ENCODE measurements around the gene NAGLU. TPM values are rescaled to one million over a fixed set of nuclear protein-coding genes. Genes with fewer than 3 reads are reported as not detected.

NAGLU gene
- total and polyA plus RNA-seq, 2 experiments from 2014 or later, result 39.4 to 68.1 TPM

- H3K9me3 ChIP-seq (ENCODE audit: low read depth), result no peaks in the 10 kb centered on the region
- 86 to 87% methylated on average over 14 of the region's 14 CpGs for WGBS, 2 experiments (ENCODE audit: low coverage in 1 of 2, low lambda C conversion rate in 2 of 2, missing lambda C conversion rate in 2 of 2)
- H3K79me2 ChIP-seq (ENCODE audit: insufficient read depth), result peaks cover 77% of the 10 kb centered on the region
- H3K27me3 ChIP-seq (replicated peaks; ENCODE audit: insufficient read depth), result no peaks in the 10 kb centered on the region
- TF ChIP-seq EZH2phosphoT487 (IDR thresholded peaks at IDR 0.05; ENCODE audit: insufficient read depth, low read depth) (no peak), EZH2 (IDR thresholded peaks at IDR 0.05; ENCODE audit: insufficient read depth, poor library complexity, severe bottlenecking) (no peak)
- H3F3A ChIP-seq (ENCODE audit: insufficient read depth), result peaks cover 20% of the 10 kb centered on the region; the same call in 1 of the 2 replicates
- H3K9ac ChIP-seq, result no peak overlapping the region
- no peaks in the 10 kb centered on the region for H4K20me1 ChIP-seq (ENCODE audit: insufficient read depth)
- no peak overlapping the region for H3K27ac ChIP-seq
- H3K4me2 ChIP-seq (ENCODE audit: unreplicated experiment), result peak overlapping the region; percentile 25
- no peaks in the 10 kb centered on the region for H3K9me2 ChIP-seq (ENCODE audit: insufficient read depth)
- H3K36me3 ChIP-seq (ENCODE audit: low read depth), result peaks cover 37% of the 10 kb centered on the region
- no peak overlapping the region for H2AFZ ChIP-seq
- H3K4me3 ChIP-seq, result no peak overlapping the region
- 0 out of 2 replicates have a peak, but pooled peaks cover 7% of the 10 kb centered on the region for H3K4me1 ChIP-seq (ENCODE audit: insufficient read depth)
- no peak for DNase-seq
- in situ Hi-C loops (cut with MboI), result no loop called here
These were observed 32.5 kb downstream of the NAGLU start for GRCh38 chr17:42568341-42569111.

GRCh38 chr17:42571435-42572225, 35.6 kb downstream of the NAGLU start:
- H3K9ac ChIP-seq, result no peak overlapping the region; the same call in 1 of the 2 replicates
- H3K4me1 ChIP-seq (ENCODE audit: insufficient read depth), result 0 out of 2 replicates have a peak, but pooled peaks cover 5% of the 10 kb centered on the region
- no peak for TF ChIP-seq EZH2 (IDR thresholded peaks at IDR 0.05; ENCODE audit: insufficient read depth, poor library complexity, severe bottlenecking)
- no peak for TF ChIP-seq EZH2phosphoT487 (IDR thresholded peaks at IDR 0.05; ENCODE audit: insufficient read depth, low read depth)
- H3K4me2 ChIP-seq (ENCODE audit: unreplicated experiment), result no peak overlapping the region
- peaks cover 43% of the 10 kb centered on the region for H3F3A ChIP-seq (ENCODE audit: insufficient read depth)
- H2AFZ ChIP-seq, result no peak overlapping the region
- no peaks in the 10 kb centered on the region for H3K9me2 ChIP-seq (ENCODE audit: insufficient read depth)
- DNase-seq, result no peak
- H3K27me3 ChIP-seq (replicated peaks; ENCODE audit: insufficient read depth), result no peaks in the 10 kb centered on the region
- H3K9me3 ChIP-seq (ENCODE audit: low read depth), result no peaks in the 10 kb centered on the region
- H3K4me3 ChIP-seq, result no peak overlapping the region
- no peak overlapping the region for H3K27ac ChIP-seq
- peaks cover 87% of the 10 kb centered on the region for H3K79me2 ChIP-seq (ENCODE audit: insufficient read depth)
- H3K36me3 ChIP-seq (ENCODE audit: low read depth), result peaks cover 35% of the 10 kb centered on the region
- in situ Hi-C loops (cut with MboI), result no loop called here
- 81 to 83% methylated on average over 12 of the region's 12 CpGs for WGBS, 2 experiments (ENCODE audit: low coverage in 1 of 2, low lambda C conversion rate in 2 of 2, missing lambda C conversion rate in 2 of 2)
- H4K20me1 ChIP-seq (ENCODE audit: insufficient read depth), result no peaks in the 10 kb centered on the region

GRCh38 chr17:42573095-42573494, 37.1 kb downstream of the NAGLU start:
- WGBS, 2 experiments (ENCODE audit: low coverage in 1 of 2, low lambda C conversion rate in 2 of 2, missing lambda C conversion rate in 2 of 2), result 96 to 98% methylated on average over 4 of the region's 4 CpGs
- peaks cover 83% of the 10 kb centered on the region for H3K79me2 ChIP-seq (ENCODE audit: insufficient read depth)
- no peak overlapping the region for H3K9ac ChIP-seq
- peaks cover 35% of the 10 kb centered on the region for H3K36me3 ChIP-seq (ENCODE audit: low read depth)
- H4K20me1 ChIP-seq (ENCODE audit: insufficient read depth), result no peaks in the 10 kb centered on the region
- no peak overlapping the region for H3K4me2 ChIP-seq (ENCODE audit: unreplicated experiment)
- H3K9me3 ChIP-seq (ENCODE audit: low read depth), result no peaks in the 10 kb centered on the region
- no peaks in the 10 kb centered on the region for H3K27me3 ChIP-seq (replicated peaks; ENCODE audit: insufficient read depth)
- no peak overlapping the region for H3K4me3 ChIP-seq
- no peak overlapping the region for H3K27ac ChIP-seq
- no peak overlapping the region for H2AFZ ChIP-seq
- H3K9me2 ChIP-seq (ENCODE audit: insufficient read depth), result no peaks in the 10 kb centered on the region
- TF ChIP-seq EZH2phosphoT487 (IDR thresholded peaks at IDR 0.05; ENCODE audit: insufficient read depth, low read depth) (no peak), EZH2 (IDR thresholded peaks at IDR 0.05; ENCODE audit: insufficient read depth, poor library complexity, severe bottlenecking) (no peak)
- H3K4me1 ChIP-seq (ENCODE audit: insufficient read depth), result peaks cover 9% of the 10 kb centered on the region; the same call in 1 of the 2 replicates
- in situ Hi-C loops (cut with MboI), result no loop called here
- H3F3A ChIP-seq (ENCODE audit: insufficient read depth), result peaks cover 46% of the 10 kb centered on the region
- no peak for DNase-seq

GRCh38 chr17:42574463-42574862, 38.4 kb downstream of the NAGLU start:
- Histone ChIP-seq H3F3A (ENCODE audit: insufficient read depth) (peaks cover 58% of the 10 kb centered on the region), H3K4me2 (ENCODE audit: unreplicated experiment) (no peak overlapping the region), H3K9me3 (ENCODE audit: low read depth) (no peaks in the 10 kb centered on the region), H4K20me1 (ENCODE audit: insufficient read depth) (no peaks in the 10 kb centered on the region), H3K4me1 (ENCODE audit: insufficient read depth) (peaks cover 14% of the 10 kb centered on the region; the same call in 1 of the 2 replicates), H3K36me3 (ENCODE audit: low read depth) (peaks cover 35% of the 10 kb centered on the region), H3K27ac (no peak overlapping the region), H3K9ac (no peak overlapping the region), H3K9me2 (ENCODE audit: insufficient read depth) (no peaks in the 10 kb centered on the region), H2AFZ (no peak overlapping the region), H3K79me2 (ENCODE audit: insufficient read depth) (peaks cover 79% of the 10 kb centered on the region), H3K27me3 (replicated peaks; ENCODE audit: insufficient read depth) (no peaks in the 10 kb centered on the region), H3K4me3 (no peak overlapping the region)
- in situ Hi-C loops (cut with MboI), result no loop called here
- 78 to 92% methylated on average over 3 of the region's 3 CpGs for whole genome bisulfite sequencing, 2 experiments (ENCODE audit: low coverage in 1 of 2, low lambda C conversion rate in 2 of 2, missing lambda C conversion rate in 2 of 2)
- TF ChIP-seq EZH2phosphoT487 (IDR thresholded peaks at IDR 0.05; ENCODE audit: insufficient read depth, low read depth) (no peak), EZH2 (IDR thresholded peaks at IDR 0.05; ENCODE audit: insufficient read depth, poor library complexity, severe bottlenecking) (no peak)
- no peak for DNase-seq

All from GM23248 (cell line).